ENCODE measurements around the gene COG5.

Gene COG5

GRCh38 chr7:107321611-107322010 is 242.1 kb downstream of the COG5 start:
- no peak for DNase-seq

- DNase-seq: no peak
Observed at GRCh38 chr7:107319724-107320228, 243.9 kb downstream of the COG5 start.

- no peak for DNase-seq
Observed at GRCh38 chr7:107318523-107319160, 245.1 kb downstream of the COG5 start.

GRCh38 chr7:107315716-107316220 is 248.0 kb downstream of the COG5 start:
- no peak for DNase-seq

GRCh38 chr7:107313355-107313754 is 250.4 kb downstream of the COG5 start:
- DNase-seq: no peak

GRCh38 chr7:107312418-107312817 is 251.3 kb downstream of the COG5 start:
- DNase-seq: no peak

GRCh38 chr7:107309296-107309695 is 254.4 kb downstream of the COG5 start:
- no peak for DNase-seq

- DNase-seq: no peak
Observed at GRCh38 chr7:107304636-107305035, 259.1 kb downstream of the COG5 start.

- DNase-seq: no peak
Observed at GRCh38 chr7:107304063-107304462, 259.7 kb downstream of the COG5 start.

- DNase-seq: no peak
Observed at GRCh38 chr7:107302250-107302847, 261.4 kb downstream of the COG5 start.

- no peak for DNase-seq
Observed at GRCh38 chr7:107294182-107294581, 269.5 kb downstream of the COG5 start.

- no peak for DNase-seq
Observed at GRCh38 chr7:107292591-107292990, 271.1 kb downstream of the COG5 start.

GRCh38 chr7:107291434-107291833 is 272.3 kb downstream of the COG5 start:
- DNase-seq: no peak

GRCh38 chr7:107286751-107287621 is 276.7 kb downstream of the COG5 start:
- DNase-seq: no peak

GRCh38 chr7:107284911-107285479 is 278.7 kb downstream of the COG5 start:
- DNase-seq: no peak

- DNase-seq: no peak
Observed at GRCh38 chr7:107277331-107277730, 286.4 kb downstream of the COG5 start.

- DNase-seq: no peak
Observed at GRCh38 chr7:107276220-107276827, 287.4 kb downstream of the COG5 start.

GRCh38 chr7:107274506-107274905 is 289.2 kb downstream of the COG5 start:
- no peak for DNase-seq

GRCh38 chr7:107269790-107270189 is 293.9 kb downstream of the COG5 start:
- DNase-seq: no peak

- no peak for DNase-seq
Observed at GRCh38 chr7:107268594-107268993, 295.1 kb downstream of the COG5 start.

- DNase-seq: no peak
Observed at GRCh38 chr7:107267138-107267537, 296.6 kb downstream of the COG5 start.

GRCh38 chr7:107264723-107265122 is 299.0 kb downstream of the COG5 start:
- DNase-seq: no peak

- no peak for DNase-seq
Observed at GRCh38 chr7:107262857-107263256, 300.9 kb downstream of the COG5 start.
